Measurements from ENCODE around the gene LIME1. TPM values are rescaled to one million over a fixed set of nuclear protein-coding genes. Genes with fewer than 3 reads are reported as not detected.

Gene LIME1
- total RNA-seq, 4 donors from 2014 or later, result 1.6 to 16.6 (median 4.8) TPM

GRCh38 chr20:63699466-63700198 lies 36.8 kb upstream of the LIME1 start:
- TF ChIP-seq CTCF (IDR thresholded peaks at IDR 0.05; ENCODE audit: low read depth), result no peak

- no peak for TF ChIP-seq CTCF (IDR thresholded peaks at IDR 0.05; ENCODE audit: low read depth)
Measured at GRCh38 chr20:63700199-63701050, 36.0 kb upstream of the LIME1 start.

GRCh38 chr20:63701051-63701328 lies 35.5 kb upstream of the LIME1 start:
- TF ChIP-seq CTCF (IDR thresholded peaks at IDR 0.05; ENCODE audit: low read depth), result no peak

GRCh38 chr20:63701329-63702035 lies 35.0 kb upstream of the LIME1 start:
- TF ChIP-seq CTCF (IDR thresholded peaks at IDR 0.05; ENCODE audit: low read depth), result no peak

- TF ChIP-seq CTCF (IDR thresholded peaks at IDR 0.05; ENCODE audit: low read depth), result no peak
Measured at GRCh38 chr20:63702036-63702665, 34.3 kb upstream of the LIME1 start.

- no peak for TF ChIP-seq CTCF (IDR thresholded peaks at IDR 0.05; ENCODE audit: low read depth)
Measured at GRCh38 chr20:63702751-63703470, 33.6 kb upstream of the LIME1 start.
